ENCODE measurements around the gene PPP2R2D.

Gene PPP2R2D

GRCh38 chr10:131857156-131858117, 43.4 kb upstream of the PPP2R2D start:
- DNase-seq = no peak
- H3K9me3 ChIP-seq (ENCODE audit: control insufficient read depth, low read length) = no peaks in the 10 kb centered on the region
- H3K36me3 ChIP-seq (ENCODE audit: control insufficient read depth, insufficient read depth, low read length) = no peaks in the 10 kb centered on the region
- no peaks in the 10 kb centered on the region for H3K27me3 ChIP-seq (replicated peaks; ENCODE audit: control insufficient read depth, insufficient read depth, low read length, poor library complexity, severe bottlenecking)
- no peak overlapping the region for H3K4me3 ChIP-seq (ENCODE audit: insufficient read depth, low read depth, low read length, poor library complexity, severe bottlenecking)
- H3K27ac ChIP-seq (ENCODE audit: insufficient read depth, low read length, poor library complexity, severe bottlenecking) = no peak overlapping the region
- no peaks in the 10 kb centered on the region for H3K4me1 ChIP-seq (ENCODE audit: control insufficient read depth, insufficient read depth, low read length, poor library complexity, severe bottlenecking)

GRCh38 chr10:131858118-131858515, 42.7 kb upstream of the PPP2R2D start:
- Histone ChIP-seq H3K27me3 (replicated peaks; ENCODE audit: control insufficient read depth, insufficient read depth, low read length, poor library complexity, severe bottlenecking) (no peaks in the 10 kb centered on the region), H3K36me3 (ENCODE audit: control insufficient read depth, insufficient read depth, low read length) (no peaks in the 10 kb centered on the region), H3K4me3 (ENCODE audit: insufficient read depth, low read depth, low read length, poor library complexity, severe bottlenecking) (no peak overlapping the region), H3K27ac (ENCODE audit: insufficient read depth, low read length, poor library complexity, severe bottlenecking) (no peak overlapping the region), H3K9me3 (ENCODE audit: control insufficient read depth, low read length) (no peaks in the 10 kb centered on the region), H3K4me1 (ENCODE audit: control insufficient read depth, insufficient read depth, low read length, poor library complexity, severe bottlenecking) (no peaks in the 10 kb centered on the region)
- DNase-seq = no peak

- no peaks in the 10 kb centered on the region for H3K36me3 ChIP-seq (ENCODE audit: control insufficient read depth, insufficient read depth, low read length)
- no peaks in the 10 kb centered on the region for H3K9me3 ChIP-seq (ENCODE audit: control insufficient read depth, low read length)
- no peak overlapping the region for H3K4me3 ChIP-seq (ENCODE audit: insufficient read depth, low read depth, low read length, poor library complexity, severe bottlenecking)
- no peak for DNase-seq
- no peak overlapping the region for H3K27ac ChIP-seq (ENCODE audit: insufficient read depth, low read length, poor library complexity, severe bottlenecking)
- no peaks in the 10 kb centered on the region for H3K4me1 ChIP-seq (ENCODE audit: control insufficient read depth, insufficient read depth, low read length, poor library complexity, severe bottlenecking)
- no peaks in the 10 kb centered on the region for H3K27me3 ChIP-seq (replicated peaks; ENCODE audit: control insufficient read depth, insufficient read depth, low read length, poor library complexity, severe bottlenecking)
Observed at GRCh38 chr10:131858583-131859340, 42.0 kb upstream of the PPP2R2D start.

- Histone ChIP-seq H3K4me1 (ENCODE audit: control insufficient read depth, insufficient read depth, low read length, poor library complexity, severe bottlenecking) (no peaks in the 10 kb centered on the region), H3K27ac (ENCODE audit: insufficient read depth, low read length, poor library complexity, severe bottlenecking) (no peak overlapping the region), H3K27me3 (replicated peaks; ENCODE audit: control insufficient read depth, insufficient read depth, low read length, poor library complexity, severe bottlenecking) (no peaks in the 10 kb centered on the region), H3K36me3 (ENCODE audit: control insufficient read depth, insufficient read depth, low read length) (no peaks in the 10 kb centered on the region), H3K9me3 (ENCODE audit: control insufficient read depth, low read length) (no peaks in the 10 kb centered on the region), H3K4me3 (ENCODE audit: insufficient read depth, low read depth, low read length, poor library complexity, severe bottlenecking) (no peak overlapping the region)
- DNase-seq = no peak
Observed at GRCh38 chr10:131859341-131860020, 41.3 kb upstream of the PPP2R2D start.

- Histone ChIP-seq H3K9me3 (ENCODE audit: control insufficient read depth, low read length) (no peaks in the 10 kb centered on the region), H3K27me3 (replicated peaks; ENCODE audit: control insufficient read depth, insufficient read depth, low read length, poor library complexity, severe bottlenecking) (no peaks in the 10 kb centered on the region), H3K4me1 (ENCODE audit: control insufficient read depth, insufficient read depth, low read length, poor library complexity, severe bottlenecking) (no peaks in the 10 kb centered on the region), H3K27ac (ENCODE audit: insufficient read depth, low read length, poor library complexity, severe bottlenecking) (no peak overlapping the region), H3K36me3 (ENCODE audit: control insufficient read depth, insufficient read depth, low read length) (no peaks in the 10 kb centered on the region), H3K4me3 (ENCODE audit: insufficient read depth, low read depth, low read length, poor library complexity, severe bottlenecking) (no peak overlapping the region)
- no peak for DNase-seq
Observed at GRCh38 chr10:131860311-131860710, 40.5 kb upstream of the PPP2R2D start.

- no peaks in the 10 kb centered on the region for H3K36me3 ChIP-seq (ENCODE audit: control insufficient read depth, insufficient read depth, low read length)
- H3K27me3 ChIP-seq (replicated peaks; ENCODE audit: control insufficient read depth, insufficient read depth, low read length, poor library complexity, severe bottlenecking) = no peaks in the 10 kb centered on the region
- no peak for DNase-seq
- no peaks in the 10 kb centered on the region for H3K9me3 ChIP-seq (ENCODE audit: control insufficient read depth, low read length)
- no peak overlapping the region for H3K27ac ChIP-seq (ENCODE audit: insufficient read depth, low read length, poor library complexity, severe bottlenecking)
- H3K4me1 ChIP-seq (ENCODE audit: control insufficient read depth, insufficient read depth, low read length, poor library complexity, severe bottlenecking) = no peaks in the 10 kb centered on the region
- H3K4me3 ChIP-seq (ENCODE audit: insufficient read depth, low read depth, low read length, poor library complexity, severe bottlenecking) = no peak overlapping the region
Observed at GRCh38 chr10:131860806-131861440, 39.9 kb upstream of the PPP2R2D start.

GRCh38 chr10:131862548-131862947, 38.3 kb upstream of the PPP2R2D start:
- H3K27me3 ChIP-seq (replicated peaks; ENCODE audit: control insufficient read depth, insufficient read depth, low read length, poor library complexity, severe bottlenecking) = no peaks in the 10 kb centered on the region
- DNase-seq = no peak
- H3K4me3 ChIP-seq (ENCODE audit: insufficient read depth, low read depth, low read length, poor library complexity, severe bottlenecking) = no peak overlapping the region
- H3K27ac ChIP-seq (ENCODE audit: insufficient read depth, low read length, poor library complexity, severe bottlenecking) = no peak overlapping the region
- H3K4me1 ChIP-seq (ENCODE audit: control insufficient read depth, insufficient read depth, low read length, poor library complexity, severe bottlenecking) = no peaks in the 10 kb centered on the region
- H3K36me3 ChIP-seq (ENCODE audit: control insufficient read depth, insufficient read depth, low read length) = no peaks in the 10 kb centered on the region
- H3K9me3 ChIP-seq (ENCODE audit: control insufficient read depth, low read length) = no peaks in the 10 kb centered on the region

GRCh38 chr10:131865223-131865917, 35.4 kb upstream of the PPP2R2D start:
- Histone ChIP-seq H3K36me3 (ENCODE audit: control insufficient read depth, insufficient read depth, low read length) (no peaks in the 10 kb centered on the region), H3K9me3 (ENCODE audit: control insufficient read depth, low read length) (no peaks in the 10 kb centered on the region), H3K27me3 (replicated peaks; ENCODE audit: control insufficient read depth, insufficient read depth, low read length, poor library complexity, severe bottlenecking) (no peaks in the 10 kb centered on the region), H3K4me1 (ENCODE audit: control insufficient read depth, insufficient read depth, low read length, poor library complexity, severe bottlenecking) (no peaks in the 10 kb centered on the region), H3K27ac (ENCODE audit: insufficient read depth, low read length, poor library complexity, severe bottlenecking) (no peak overlapping the region), H3K4me3 (ENCODE audit: insufficient read depth, low read depth, low read length, poor library complexity, severe bottlenecking) (no peak overlapping the region)
- DNase-seq = no peak

GRCh38 chr10:131866673-131867072, 34.1 kb upstream of the PPP2R2D start:
- Histone ChIP-seq H3K9me3 (ENCODE audit: control insufficient read depth, low read length) (no peaks in the 10 kb centered on the region), H3K27me3 (replicated peaks; ENCODE audit: control insufficient read depth, insufficient read depth, low read length, poor library complexity, severe bottlenecking) (no peaks in the 10 kb centered on the region), H3K4me1 (ENCODE audit: control insufficient read depth, insufficient read depth, low read length, poor library complexity, severe bottlenecking) (no peaks in the 10 kb centered on the region), H3K36me3 (ENCODE audit: control insufficient read depth, insufficient read depth, low read length) (no peaks in the 10 kb centered on the region), H3K27ac (ENCODE audit: insufficient read depth, low read length, poor library complexity, severe bottlenecking) (no peak overlapping the region), H3K4me3 (ENCODE audit: insufficient read depth, low read depth, low read length, poor library complexity, severe bottlenecking) (no peak overlapping the region)
- DNase-seq = no peak

Measured in effector memory CD4-positive, alpha-beta T cell (primary cell).